Left ventricle myocardium superior (tissue), 1 donor: ENCODE measurements around the gene GPR55. TPM values are rescaled to one million over a fixed set of nuclear protein-coding genes. Genes with fewer than 3 reads are reported as not detected.

Experiments used
- ATAC-seq: fragments of 200-7000 bp; cut with Tn5 transposase; one replicate; pipeline ENCODE4 v1.9.1; 2020; ENCODE audit warnings: mild to moderate bottlenecking, moderate library complexity
- DNase-seq: peaks from one replicate; pipeline ENCODE4 v3.0.0-alpha.2; 2020
- intact Hi-C: fragments of 100-400 bp; cut with micrococcal nuclease; formaldehyde crosslinking; loops from one replicate; pipeline ENCODE4 v1.11.0; 2022
- total RNA-seq: library from RNA; stranded (reverse); fragmentation: NEBNext Ultra II Directional; extraction: Animal tissue kit (Norgen Biotek cat#: 25700); gene quantifications from one replicate; pipeline ENCODE4 v1.2.1, GENCODE V29; 2021
- donor health status: DM: no; HTN: yes; CAD: no; lungs with severe emphysema.

GPR55 gene
- total RNA-seq, 1 donor from 2014 or later: not detected

DNA sequence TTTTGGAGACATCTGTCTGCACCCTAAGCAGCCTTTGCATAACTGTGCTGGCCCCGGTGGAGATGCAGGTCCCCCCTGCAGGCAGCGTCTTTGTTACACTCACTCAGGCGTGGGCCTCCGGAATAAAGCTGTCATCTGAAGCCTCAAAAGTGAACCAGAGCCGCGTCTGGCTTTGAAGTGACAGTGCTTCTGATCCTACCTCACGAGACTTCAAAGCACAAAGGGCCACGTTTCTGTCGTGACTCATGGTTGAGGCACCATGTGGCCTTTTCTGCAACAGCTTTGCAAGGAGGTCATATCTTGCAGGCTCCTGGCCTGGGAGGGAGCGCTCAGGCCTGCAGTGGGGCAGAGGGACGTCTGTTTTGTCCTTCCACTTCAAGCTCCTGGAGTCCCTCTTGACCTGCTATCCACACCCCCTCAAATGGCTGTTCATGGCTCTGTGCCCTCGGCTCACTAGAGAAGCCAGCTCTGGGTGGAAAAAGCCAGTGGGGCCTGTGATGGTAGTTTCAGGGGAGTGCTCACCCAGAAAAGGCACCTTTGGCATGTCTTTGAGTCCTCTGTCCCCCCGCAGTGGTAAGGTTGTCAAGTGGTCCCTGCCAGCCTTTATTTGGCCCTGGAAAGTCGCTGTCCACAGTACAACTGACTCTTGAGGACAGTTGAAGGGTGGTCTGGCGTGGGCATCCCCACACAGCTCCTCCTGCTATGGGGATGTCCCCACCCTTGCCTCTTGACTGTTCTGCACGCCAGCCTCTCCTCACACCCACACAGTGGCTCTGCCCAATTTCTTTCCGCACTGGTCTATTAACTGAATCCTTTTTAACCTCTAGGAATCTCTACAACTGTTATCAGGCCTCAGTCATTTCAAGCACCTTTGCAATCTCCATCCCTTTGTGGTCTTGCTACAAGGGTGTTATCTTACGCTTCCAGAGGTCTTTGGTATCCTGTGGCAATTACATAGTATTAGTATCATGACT is 19.3 kb downstream of the GPR55 start:
- DNase-seq (no peak), ATAC-seq (no peak)
- intact Hi-C loops: no loop called here

DNA sequence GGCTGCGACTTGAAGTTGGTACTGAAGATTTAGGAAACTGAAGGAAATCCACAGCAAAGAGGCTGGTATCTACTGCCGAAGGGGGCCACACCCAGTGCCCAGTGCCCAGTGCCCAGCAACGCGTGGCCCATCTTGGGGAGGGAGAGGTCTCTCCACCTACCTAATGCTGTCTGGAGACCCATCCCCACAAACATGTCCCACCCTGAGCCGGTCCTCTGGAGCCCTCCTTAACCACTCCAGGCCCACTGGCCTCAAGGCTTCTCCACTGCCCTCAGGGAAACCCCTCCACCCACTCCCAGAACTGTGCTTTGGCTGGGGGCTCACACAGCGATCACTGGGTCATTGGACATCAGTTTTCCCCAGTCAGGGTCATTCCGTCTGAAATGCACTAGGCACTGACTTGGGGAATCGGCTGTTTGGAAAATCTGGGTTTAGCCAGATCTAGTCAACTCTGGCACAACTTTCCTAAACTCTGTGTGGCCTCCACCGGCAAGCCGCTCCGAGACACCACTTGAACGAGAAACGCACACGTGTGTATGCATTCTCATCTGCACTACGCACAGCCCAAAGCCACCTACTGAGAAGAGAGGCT is 20.1 kb downstream of the GPR55 start:
- DNase-seq: no peak
- intact Hi-C loops: loop anchor here (5.0 kb wide), 1 partner anchor 82 kb away; no protein-coding TSS in a partner anchor
- ATAC-seq: no peak

DNA sequence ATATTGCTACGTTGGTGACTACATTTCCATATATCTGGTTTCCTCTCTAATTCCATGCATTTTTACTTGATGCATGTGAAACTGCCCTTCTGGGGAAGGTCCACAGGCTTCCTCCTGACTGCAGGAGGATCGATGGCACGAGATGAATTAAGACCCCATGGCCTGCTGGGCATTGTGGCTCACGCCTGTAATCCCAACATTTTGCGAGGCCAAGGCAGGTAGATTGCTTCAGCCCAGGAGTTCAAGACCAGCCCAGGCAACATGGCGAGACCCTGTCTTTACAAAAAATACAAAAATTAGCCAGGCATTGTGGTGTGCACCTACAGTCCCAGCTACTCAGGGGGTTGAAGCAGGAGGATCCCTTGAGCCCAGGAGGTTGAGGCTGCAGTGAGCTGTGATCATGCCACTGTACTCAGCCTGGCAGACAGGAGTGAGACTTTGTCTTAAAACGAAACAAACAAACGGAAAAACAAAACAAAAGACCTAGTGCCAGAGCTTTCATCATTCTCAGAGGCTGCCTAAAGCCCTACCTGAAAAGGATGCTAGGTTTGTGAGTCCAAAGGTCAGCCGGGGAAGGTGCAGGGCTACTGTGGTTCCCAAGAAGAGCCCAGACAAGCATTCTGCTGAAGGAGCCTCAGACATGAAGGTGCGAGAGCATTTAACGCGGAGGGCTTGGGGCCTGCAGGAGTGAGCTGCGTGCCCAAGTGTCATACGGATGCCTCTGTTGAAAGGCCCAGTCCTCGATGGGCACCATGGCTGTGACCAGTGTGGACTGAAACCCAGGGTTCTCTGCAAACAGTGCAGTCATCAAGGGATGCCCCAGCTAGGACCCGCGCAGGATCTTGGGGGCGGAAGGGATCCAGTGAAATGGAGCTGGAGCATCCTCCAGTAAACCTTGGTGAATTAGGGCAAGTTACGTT is 21.6 kb downstream of the GPR55 start:
- no peak for DNase-seq
- intact Hi-C loops: loop anchor here (5.0 kb wide), 1 partner anchor 84 kb away; no protein-coding TSS in a partner anchor

DNA sequence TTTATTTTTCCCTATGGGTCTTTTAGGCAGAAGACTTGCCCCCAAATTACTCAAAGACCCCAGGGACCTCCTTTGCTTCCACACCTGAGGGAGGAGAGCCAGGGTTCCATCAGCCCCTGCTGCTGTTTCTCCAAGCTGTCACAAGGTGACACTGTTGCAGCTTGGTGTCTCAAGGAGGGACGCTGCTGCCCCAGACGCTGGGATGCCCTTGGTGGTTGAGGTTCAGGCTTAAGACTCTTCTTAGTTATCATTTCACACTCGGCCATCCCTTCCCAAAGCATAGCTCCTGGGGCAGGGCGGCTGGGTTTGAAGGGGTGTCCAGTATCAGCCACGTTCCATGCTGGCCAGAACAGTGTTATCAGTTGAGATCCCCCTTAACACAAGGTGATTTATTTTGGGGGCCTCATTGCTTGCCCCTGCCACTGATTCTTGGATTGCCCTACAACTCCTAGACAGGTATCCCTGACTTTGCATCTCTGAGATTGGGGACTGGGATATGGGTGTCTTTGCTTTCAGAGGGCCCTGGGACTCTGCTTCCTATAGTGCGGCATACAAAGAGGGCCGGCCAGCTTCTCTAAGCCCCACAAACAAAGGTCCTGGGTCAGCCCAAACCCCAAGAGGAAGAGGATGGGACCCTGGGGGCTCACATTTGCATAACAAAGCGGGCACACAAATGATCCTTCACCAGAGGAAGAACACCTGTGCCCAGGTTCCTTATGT is 22.7 kb downstream of the GPR55 start:
- ATAC-seq (peak; percentile 73), DNase-seq (peak; percentile 50)
- intact Hi-C loops: loop anchor here (5.0 kb wide), 1 partner anchor 85 kb away; no protein-coding TSS in a partner anchor

More for the DNA sequence above, 21.6 kb downstream of the GPR55 start:
- no peak for ATAC-seq

DNA sequence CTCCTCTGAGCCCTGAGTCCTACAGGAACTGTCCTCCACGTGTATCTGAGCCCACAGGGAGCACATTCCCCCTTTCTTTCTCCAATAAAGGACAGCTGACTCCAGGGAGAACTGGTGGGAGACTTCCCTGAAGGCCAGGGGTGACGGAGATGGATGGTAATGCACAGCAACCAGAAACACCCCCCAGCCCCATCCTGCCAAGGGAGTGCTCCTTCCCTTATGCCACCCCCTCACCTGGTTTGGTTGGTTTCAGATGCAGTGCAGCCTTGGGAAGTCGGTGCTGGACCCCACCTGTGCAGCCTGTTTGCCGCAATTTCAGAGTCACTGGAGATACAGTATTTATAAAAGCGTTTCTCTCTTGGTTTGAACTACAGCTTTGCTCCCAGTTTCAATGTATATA is 24.0 kb downstream of the GPR55 start:
- ATAC-seq: no peak
- intact Hi-C loops: loop anchor here (5.0 kb wide), 1 partner anchor 86 kb away; no protein-coding TSS in a partner anchor
- no peak for DNase-seq

DNA sequence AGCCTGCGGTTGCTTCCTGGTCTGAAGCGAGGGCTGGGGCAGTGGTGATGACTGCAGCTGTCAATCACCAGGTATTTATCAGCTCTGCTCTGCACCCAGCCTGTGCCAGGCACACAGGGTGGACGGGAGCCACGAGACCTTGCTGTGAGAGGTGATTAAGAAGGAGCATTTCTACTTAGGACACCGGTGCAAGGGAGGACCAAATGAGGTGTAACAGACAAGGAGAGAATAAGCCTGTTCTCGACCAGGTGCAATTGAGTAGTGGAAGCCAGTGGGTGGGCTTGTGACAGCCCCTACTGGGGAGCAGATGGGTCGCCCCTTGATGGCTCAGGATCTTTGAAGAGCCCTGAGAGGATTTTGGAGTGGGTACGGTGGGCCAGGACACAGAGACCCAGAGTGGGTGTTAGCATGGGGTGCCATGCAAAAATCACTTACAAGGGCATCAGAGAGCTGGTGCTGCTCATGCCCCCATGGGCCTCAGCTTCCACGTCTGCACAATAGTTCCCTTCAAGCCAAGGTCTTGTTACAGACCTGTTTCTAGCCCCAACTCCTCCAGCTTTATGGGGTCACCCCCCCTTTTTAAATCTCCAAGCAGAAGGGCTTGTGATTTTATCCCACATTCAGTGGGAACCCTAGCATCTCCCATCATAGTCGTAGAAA is 24.6 kb downstream of the GPR55 start:
- DNase-seq (no peak), ATAC-seq (no peak)
- intact Hi-C loops: loop anchor here (5.0 kb wide), 1 partner anchor 87 kb away; no protein-coding TSS in a partner anchor

DNA sequence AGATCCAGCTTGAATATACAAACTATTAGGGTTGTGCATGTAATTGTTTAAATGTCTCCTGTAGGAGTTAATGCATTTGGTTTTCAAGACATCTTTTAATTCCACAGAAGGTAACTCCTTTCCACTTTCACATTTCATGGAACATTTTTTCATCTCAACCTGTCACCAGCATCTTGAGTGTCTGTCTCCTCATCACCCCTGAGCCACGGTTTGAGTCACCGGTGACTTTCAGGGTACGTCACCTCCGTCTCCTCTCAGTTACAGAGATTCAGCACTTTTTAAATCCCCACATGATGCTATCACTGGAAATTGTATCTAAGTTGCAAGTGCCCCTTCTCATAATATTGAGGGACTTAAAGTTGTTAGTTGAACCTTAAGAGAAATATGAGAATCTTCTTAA is 25.3 kb downstream of the GPR55 start:
- DNase-seq (no peak), ATAC-seq (no peak)
- intact Hi-C loops: loop anchor here (5.0 kb wide), 1 partner anchor 88 kb away; no protein-coding TSS in a partner anchor

DNA sequence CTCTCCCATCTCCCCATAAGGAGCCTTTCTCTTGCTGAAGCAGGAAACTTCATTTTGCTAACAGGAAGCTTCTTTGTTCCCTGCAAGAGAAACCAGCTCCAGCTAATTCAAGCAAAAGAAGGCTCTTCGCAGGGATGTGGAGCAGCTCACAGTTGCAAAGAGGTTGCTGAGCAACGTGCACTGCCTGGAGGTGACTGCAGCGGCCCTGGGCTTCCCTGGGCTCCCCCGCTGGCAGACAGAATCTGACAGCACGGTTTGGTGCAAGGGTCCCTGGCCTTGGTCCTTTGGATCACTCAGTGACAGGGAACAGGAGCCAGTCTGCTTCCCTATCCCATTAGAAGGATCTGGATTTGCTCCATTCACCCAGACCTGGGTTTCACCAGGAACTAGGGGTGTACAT is 25.8 kb downstream of the GPR55 start:
- DNase-seq (no peak), ATAC-seq (no peak)
- intact Hi-C loops: no loop called here

DNA sequence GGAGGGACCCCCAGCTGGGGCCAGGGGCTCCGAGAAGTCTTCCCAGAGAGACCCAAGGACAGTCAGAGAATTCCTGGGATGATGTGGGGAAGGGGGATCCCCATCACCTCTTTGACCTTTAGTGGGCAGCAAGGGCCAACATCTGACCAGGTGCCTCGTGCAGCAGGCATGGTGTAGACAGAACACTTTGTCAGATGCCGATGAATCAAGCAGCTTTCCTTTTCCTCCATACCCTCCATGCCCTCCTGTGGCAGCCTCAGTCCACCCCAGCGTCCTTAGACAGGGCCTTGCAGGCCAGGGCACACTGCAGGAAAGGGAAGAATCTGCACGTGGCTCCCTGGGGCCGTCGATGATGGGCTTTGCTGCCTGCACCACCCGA is 26.3 kb downstream of the GPR55 start:
- ATAC-seq (no peak), DNase-seq (no peak)

DNA sequence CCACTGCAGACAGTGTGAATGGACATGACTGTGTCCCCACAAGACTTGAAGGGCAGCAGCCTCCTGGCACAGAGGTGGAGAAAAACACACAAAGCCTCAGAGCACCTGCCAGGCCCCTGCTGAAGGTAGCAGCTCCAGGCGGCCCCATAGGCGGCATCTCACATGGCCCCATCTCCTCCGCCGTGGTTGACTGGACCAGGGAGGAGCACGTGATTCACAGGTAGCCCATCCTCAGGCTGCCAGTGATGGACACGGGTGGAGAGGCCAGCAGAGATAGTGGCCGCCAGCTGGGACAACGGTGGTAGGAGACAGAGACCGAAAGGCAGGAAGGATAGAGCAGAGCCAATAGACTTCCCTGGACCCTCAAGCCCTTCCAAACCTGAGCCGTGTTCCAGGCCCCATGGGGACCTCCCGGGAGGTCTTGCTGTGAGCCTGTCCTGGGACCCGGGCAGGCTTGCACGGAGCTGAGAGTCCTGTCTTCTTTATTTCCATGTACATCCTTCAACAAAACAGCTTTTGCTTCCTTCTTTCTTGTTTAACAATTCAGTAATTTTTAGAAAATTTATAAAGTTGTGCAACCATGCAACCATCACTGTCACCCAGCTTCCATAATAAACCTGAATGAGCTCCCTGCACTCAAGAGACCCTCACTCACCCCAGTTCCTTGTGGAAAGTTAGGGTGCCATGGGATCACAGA is 26.9 kb downstream of the GPR55 start:
- ATAC-seq (no peak), DNase-seq (no peak)
- intact Hi-C loops: no loop called here

More for the DNA sequence above, 26.3 kb downstream of the GPR55 start:
- intact Hi-C loops: no loop called here

DNA sequence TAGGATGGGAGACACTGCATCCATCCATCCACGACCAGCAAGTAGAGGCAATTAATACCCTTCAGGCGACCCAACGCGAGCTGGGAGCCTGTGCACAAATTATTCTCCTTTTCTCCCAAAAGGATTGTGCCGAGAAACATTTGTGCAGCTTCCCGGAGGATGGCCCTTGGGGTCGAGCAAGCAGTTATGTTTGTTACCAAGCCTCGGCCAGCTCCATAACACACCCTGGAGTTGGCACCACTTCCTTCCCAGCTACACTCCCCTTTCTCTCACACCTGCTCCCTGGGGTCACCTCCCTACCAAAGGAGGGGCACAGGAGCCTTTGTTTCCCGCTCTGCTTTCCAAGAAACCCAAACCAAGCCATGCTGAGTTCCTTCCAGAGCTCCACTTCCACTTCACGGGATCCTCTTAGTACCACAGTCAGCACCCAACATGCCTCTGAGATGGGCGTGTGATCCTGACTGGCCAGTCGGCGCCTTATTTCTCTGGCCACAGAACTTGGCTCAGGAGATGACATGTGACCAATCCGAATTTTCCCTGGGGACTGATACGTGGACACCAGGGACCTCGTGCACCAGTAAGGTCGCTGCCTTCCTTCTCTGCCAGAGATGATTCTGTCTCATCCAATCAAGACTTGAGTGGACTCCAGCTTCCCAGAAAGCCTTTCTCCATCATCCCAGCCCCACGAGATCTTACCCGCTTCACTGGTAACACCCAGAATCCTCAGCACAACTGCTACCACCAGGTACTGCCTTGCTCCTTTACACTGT is 28.5 kb downstream of the GPR55 start:
- ATAC-seq (no peak), DNase-seq (no peak)
- intact Hi-C loops: no loop called here

DNA sequence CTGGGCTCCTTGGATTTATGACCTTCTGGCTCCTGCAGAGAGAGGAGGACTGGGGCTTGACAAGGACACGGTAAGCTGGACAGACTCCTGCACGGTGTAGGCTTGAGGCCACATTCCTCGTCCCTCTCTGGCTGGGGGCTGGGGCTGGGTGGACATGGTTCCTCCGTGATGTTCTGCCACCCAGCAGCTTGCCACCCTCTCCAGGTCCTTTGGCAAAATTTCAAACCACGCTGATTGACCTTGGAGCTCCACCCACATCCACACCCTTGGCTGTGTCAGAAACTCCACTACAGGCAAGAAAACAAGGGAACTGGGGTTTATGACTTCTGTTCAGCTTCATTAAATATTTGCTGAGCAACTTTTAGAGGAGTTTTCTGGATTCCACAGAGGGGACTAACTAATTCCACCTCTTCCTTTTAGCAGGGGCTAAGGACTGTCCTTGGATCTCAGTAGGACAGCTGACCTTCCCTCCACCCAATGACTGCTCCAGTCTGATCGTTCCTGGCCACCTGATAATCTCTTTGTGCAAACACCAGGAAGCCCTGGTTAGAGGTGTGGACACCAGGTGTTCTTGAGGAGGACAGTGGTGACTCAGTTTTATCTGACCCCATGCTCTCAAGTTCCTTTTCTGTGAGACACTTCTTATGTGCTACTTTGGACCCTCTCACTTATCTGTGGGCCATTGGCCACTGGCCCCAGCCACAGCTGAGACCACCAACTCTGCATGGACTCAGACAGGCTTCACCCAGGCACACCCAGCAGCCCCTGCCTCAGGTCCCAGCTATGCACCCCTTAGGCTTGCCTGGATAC is 29.3 kb downstream of the GPR55 start:
- ATAC-seq (no peak), DNase-seq (no peak)
- intact Hi-C loops: no loop called here

DNA sequence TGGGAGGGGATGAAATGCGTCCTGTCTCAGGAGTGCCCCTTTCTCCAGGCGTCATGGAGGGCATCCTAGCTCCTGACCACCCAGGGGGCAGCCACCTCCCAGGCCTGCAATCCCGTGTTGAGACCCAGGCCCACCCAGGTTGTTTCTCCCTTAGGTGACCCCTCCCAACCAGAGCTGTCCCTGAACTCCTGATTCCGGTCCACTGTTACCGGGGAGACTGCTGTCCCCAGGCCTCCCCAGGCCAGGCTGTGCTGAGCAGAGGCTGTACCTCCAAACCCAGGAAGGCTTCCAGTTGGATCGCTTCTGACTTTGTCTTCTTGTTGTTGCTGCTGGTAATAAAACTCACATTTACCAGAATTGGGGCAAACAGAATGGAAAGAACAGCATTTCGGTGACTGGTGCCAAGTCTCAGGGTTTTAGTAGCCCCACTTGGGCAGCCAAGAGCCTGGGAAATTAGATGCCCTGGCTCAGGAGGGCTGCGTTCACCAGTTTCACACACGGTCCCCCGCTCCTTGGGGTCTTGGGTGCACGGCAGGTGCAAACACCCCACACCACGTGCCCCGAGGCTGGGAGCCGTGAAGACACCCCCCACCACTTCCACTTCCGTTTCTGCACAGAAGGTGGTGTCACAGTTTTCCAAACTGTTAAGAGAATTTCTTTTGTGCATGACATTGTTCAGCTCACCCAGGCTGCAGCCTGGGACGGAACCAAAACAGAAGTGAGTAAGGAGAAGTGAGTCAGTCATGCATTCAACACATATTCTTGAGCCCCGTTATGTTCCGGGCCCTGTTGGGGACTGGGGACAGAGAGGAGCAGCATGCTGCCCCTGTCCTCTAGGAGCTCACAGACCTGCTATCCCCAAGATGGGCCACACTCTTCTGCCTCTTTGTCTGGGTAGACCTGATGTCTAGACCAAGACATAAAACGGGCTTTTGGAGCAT is 30.9 kb downstream of the GPR55 start:
- DNase-seq (no peak), ATAC-seq (no peak)
- intact Hi-C loops: no loop called here

DNA sequence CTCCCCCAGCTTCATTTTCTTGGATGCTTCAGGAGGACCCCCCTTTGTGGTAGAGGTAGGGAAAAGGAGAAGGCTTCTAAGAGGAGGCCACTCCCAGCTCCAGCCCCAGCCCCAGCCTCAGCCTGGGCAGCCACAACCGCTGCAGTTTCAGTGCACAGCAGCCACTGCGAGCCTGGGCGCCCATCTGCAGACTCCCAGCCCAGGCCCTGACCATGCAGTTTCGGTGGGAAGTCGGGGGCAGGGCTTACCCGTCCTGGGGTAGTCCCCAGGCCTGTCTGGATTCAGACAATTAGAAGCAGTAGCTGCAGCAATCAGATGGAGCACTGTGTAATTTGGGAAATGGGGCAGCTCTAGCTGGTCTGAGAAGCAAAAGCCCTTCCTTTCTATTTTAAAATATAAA is 31.7 kb downstream of the GPR55 start:
- DNase-seq: no peak
- intact Hi-C loops: no loop called here
- no peak for ATAC-seq

DNA sequence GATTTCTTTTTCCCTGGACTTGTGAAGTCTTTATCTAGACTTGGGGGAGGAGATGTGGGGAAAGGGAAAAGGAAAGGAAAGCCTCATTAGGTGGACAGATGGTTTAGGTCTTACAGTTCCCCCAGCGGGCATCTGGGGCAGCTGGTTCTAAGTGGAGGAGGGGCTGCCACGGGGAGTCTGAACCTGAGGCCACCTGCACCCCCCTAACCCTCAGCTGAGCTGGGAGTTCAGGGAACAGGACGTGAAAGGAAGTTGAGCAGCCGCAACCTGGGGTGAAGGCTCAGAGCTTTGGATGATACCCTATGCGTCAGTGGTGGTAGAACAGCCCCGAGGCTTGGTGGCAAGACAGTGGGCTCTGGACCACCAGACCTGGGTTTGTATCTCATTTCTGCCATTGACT is 33.5 kb downstream of the GPR55 start:
- DNase-seq: no peak
- ATAC-seq: no peak
- intact Hi-C loops: no loop called here
